Inflammatory macrophage treated with lipopolysaccharide for 1 hour (primary cell): ENCODE results near the gene ZNF740.
"Not testable (repeated sequence)": the region's sequence is repeated elsewhere in the genome, so short reads cannot be mapped to it uniquely, and the experiment has no call there.

Source experiments
- DNase-seq, 2 donors: peaks; one replicate each; pipeline ENCODE4 v3.0.0-alpha.2; 2020 to 2022

ZNF740 gene, protein sequence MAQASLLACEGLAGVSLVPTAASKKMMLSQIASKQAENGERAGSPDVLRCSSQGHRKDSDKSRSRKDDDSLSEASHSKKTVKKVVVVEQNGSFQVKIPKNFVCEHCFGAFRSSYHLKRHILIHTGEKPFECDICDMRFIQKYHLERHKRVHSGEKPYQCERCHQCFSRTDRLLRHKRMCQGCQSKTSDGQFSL

DNA sequence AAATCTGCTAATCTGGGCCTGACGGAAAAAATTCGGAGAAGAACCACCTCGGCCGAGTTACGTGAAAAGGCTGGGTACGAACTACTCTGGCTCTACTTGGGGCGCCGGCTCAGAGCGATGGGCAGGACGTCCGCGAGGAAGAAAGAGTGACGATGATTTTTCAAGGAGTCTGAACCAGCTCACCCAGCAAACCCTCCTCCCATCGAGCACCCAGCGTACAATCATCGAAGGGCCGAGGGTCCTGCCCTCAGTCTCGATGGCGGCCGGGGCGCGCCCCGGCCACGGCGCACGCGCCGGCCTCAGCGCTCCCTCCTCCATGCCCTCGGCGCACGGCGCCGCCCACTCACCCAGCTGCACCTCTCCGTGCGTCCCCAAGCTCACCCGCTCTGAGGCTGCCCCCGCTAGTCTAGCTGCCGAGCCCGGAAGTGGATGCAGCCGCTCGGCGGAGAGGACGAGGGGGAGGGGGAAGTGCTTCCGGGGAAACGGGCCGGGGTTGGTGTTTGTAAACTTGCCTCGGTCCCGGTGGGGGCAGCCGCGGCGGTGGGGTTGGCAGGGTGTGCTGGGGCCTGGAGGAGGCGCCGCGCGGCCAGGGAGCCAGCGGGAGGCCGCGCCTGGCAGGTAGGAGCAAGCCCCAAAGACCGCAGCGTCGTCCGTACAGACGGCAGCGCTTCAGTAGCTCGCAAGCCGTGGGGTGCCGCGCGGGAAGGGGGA, at the start of gene ZNF740, which contains the start of gene CSAD:
TSS of gene ZNF740 (plus strand) at position 503 of the 711 bp plus-strand sequence. CDS start 1,262 bp downstream, outside the sequence.
TSS of gene CSAD (minus strand) at position 706 of the 711 bp plus-strand sequence. CDS start 7,455 bp downstream, outside the sequence.
- DNase-seq, result peak; percentile 92 to 94

DNA sequence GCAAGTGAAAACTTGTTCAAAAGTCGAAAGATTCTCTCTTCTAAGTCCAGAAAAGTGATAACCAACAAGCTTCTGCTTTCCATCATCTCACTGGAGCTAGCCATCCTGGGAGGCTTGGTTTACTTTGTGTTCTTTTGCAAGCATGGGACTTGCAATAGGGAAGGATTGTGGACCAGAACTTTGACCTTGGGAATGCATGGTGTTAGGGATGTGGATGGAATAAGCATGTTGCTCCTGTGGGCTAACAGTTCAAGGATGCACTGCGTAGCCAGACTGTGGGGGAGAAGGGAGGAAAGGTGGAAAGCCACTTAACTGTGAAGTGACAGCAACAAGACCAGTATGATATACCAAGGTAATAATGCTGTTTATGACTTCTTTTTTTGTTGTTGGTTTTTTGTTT, 48.7 kb upstream of the ZNF740 start:
- DNase-seq, result no peak

DNA sequence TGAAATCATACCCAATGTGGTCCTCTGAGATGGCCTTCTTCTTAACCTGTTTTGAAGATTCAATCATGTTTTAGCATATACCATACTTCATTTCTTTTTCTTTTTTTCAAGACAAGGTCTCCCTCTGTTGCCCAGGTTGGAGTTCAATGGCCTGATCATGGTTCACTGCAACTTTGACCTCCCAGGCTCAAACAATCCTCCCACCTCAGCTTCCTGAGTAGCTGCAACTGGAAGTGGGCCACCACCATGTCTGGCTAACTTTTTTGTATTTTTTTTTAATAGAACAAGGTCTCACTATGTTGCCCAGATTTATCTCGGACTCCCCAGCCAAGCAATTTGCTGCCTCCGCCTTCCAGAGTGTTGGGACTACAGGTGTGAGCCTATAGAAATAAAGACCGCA, 46.8 kb upstream of the ZNF740 start:
- no peak for DNase-seq

DNA sequence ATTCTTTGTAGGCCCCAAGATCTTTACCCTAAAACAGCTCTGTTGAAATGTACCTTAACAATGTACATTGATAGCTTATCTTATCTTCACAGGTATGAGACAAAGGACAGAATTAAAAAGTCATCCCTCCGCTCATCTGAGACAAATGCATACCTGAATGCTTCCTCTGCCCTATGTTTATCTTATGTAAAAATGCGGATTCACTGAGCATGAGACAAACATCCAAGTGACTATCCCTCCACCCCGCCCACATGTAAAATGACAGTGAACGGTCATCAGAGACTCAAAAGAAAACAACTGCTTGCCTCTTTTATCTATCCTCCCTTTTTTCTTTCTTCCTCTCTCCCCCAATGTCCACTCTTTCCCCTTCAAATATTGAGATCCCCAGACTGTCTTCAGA, 37.2 kb upstream of the ZNF740 start:
- no peak for DNase-seq

DNA sequence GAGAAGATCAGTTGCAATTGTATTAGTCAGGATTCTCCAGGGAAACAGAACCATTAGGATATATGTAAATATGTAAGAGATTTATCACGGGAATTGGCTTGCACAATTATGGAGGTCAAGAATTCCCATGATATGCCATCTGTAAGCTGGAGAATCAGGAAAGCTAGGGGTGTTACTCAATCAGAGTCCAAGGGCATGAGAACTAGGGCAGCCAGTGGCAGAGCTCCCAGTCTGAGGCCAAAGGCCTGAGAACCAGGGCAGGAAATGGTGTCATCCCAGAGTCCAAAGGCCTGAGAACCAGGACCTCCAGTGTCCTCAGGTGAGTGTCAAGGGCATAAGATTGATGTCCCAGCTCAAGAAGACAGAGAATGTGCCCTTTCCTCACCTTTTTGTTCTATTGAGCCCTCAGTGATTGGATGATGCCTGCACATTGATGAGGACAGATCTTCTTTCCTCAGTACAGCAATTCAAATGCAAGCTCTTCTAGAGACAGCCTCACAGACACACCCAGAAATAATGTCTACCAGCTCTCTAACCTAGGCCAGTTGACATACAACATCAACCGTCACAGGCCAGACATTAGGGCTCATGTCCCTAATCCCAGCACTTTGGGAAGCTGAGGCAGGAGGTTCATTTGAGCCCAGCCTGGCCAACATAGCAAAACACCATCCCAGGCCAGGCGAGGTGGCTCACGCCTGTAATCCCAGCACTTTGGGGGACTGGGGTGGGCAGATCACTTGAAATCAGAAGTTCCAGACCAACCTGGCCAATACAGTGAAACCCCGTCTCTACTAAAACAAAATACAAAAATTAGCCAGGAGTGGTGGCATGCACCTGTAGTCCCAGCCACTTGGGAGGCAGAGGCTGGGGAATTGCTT, 34.9 kb upstream of the ZNF740 start:
- DNase-seq, result no peak

DNA sequence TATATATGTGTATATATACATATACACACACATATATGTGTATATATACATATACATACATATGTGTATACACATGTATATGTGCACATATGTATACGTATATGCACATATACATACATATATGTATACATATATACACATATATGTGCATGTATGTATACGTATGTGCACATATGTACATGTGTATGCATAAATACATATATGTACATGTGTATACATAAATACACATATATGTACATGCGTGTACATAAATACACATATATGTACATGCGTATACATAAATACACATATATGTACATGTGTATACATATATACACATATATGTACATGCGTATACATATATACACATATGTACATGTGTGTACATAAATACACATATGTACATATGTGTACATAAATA, 33.3 kb upstream of the ZNF740 start:
- DNase-seq, result no peak

GRCh38 chr12:53147653-53148052, 32.9 kb upstream of the ZNF740 start:
- no peak for DNase-seq

DNA sequence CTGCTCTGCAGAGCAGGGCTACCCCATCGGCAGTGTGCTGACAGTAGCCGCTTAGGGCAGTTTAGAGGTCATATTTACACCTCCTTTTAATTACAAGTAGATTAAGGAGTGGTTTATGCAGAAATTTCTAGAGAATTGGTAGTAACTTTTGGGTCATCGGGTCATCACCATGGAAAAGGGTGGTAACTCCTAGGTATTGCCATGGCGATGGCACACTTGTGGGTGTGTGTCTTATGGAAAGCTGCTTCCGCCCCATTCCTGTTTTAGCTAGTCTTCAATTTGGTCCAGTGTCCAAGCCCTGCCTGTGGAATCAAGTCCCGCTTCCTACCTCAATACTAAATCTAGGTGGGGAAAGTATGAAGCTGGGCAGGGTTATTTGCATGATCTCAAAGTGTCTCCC, 29.5 kb upstream of the ZNF740 start:
- DNase-seq, result no peak

- DNase-seq, result no peak
These were observed 28.1 kb upstream of the ZNF740 start for GRCh38 chr12:53152390-53152789.

DNA sequence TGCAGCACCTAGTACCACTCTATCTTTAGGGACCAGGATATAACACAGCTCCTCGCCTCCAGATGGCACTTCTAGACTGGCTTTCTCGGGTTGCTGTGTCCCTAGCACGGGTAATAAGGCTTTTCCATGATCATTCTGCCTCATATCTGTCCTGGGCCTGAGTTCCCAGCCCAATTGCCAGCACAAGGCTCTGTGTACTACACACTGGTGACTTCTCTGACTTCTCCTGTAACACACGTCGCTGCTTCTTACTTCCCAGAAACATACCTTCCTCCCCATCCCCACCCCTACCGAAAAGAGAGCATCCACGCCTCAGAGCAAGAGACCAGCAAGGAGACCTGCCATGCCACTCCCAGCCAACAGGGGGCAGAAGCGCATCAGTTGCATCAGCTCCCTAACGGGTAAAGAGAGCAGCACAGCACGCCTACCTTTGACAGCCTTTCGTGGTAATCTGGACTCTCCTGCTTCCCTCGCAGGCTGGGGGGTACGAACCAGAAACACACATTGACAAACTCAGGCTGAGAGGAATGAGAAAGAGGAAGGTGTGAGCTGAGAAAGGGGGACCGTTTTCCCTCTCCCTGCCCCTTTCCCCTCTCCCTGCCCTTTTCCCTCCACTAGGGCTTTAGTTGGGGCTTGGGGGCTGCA, 21.2 kb upstream of the ZNF740 start:
- peak; percentile 57 to 93 for DNase-seq

DNA sequence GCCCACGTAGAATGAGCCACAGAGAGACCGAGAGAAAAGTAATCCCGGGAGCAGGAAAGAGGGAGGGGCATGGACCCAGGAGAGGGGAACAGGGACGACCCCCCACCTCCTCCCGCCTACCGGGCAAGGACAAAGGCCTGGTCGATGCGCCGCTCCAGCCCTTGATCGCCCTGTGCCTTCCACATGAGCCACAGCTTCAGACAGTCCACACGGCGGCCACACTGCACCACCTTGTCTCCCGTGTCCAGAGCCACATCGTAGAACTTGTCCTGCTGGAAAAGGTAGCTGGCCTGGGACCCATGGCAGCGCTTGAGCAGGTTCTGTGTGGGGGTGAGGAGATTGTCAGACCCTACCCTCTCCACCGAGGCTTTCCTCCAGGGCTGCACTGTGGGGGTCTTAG, 20.5 kb upstream of the ZNF740 start:
- no peak for DNase-seq

DNA sequence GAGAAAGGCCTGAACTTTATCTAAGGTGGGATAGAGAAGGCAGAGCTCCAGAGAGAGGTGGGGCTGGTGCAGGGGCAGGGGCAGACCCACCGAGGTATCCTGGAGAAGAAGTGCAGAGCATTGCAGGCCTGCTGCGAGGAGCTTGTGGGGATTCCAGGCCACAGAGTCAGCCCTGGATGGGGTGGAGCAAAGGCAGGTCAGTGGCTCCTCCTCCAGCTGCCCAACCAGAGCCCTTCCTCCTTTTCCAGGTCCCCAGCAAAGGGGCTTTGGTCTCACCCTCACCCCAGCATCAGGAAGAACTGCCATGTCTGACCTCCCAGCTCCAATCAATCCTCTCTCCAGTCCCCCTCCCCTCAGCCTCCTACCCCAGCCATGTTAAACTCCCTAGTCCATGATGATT, 19.8 kb upstream of the ZNF740 start:
- no peak for DNase-seq

DNA sequence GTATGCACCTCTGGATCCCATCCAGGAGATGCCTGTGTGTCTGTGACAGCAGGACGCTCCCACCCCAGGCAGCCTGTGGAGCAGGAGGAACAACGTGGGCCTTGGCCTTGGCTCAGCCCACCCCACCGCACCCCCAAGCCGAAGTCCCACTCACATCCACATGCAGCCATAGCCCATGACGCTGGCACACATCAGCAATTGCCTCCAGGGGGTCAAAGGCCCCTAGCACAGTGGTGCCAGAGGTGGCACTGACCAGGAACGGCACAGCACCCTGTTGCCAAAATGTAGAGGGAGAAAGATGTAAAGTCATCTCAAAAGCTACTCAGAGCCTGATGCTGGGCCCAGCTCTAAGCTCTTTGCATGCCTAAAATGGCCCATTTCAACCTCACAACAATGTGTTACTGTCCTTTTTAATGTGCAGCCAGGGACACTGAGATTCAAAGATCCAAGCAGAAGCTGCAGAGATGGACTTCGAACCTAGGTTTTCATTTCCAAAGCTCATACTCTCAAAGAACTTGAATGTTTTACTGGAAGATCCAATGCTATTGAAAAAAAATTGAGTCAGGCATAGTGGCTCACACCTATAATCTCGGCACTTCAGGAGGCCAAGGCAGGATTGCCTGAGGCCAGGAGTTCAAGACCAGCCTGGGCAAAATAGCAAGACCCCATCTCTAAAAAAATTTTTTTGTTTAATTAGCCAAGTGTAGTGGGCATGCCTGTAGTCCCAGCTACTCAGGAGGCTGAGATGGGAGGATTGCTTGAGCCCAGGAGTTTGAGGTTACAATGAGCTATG, 19.2 kb upstream of the ZNF740 start:
- DNase-seq, result no peak

DNA sequence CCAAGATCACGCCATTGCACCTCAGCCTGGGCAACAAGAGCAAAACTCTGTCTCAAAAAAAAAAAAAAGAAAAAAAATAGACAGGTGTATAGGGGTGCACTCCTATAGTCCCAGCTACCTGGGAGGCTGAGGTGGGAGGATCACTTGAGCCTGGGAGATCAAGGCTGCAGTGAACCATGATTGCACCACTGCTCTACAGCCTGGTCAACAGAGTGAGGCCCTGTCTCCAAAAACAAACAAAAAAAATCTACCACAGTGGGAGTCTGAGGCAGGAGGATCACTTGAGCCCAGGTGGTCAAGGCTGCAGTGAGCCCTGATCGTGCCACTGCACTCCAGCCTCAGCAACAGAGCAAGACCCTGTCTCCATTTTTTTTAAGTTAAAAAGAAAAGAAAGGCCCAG, 17.5 kb upstream of the ZNF740 start:
- not testable (repeated sequence) for DNase-seq

DNA sequence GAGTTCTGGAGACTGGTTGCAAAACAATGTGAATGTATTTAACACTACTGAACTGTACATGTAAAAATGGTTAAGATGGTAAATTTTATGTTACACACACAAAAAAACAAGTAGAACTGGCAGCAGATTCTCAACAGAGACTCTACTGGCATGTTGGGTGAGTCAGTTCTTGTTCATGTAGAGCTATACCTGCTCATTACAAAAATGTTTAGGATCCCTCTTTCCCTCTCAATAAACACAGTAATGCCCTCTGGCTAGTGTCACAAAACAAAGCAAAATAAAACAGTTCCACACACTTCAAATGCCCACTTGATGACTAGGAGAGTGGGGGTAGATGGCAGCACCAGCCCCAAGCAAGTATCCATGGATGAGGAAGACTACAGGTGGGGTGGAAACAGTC, 13.7 kb upstream of the ZNF740 start:
- DNase-seq, result no peak

GRCh38 chr12:53169644-53170043, 10.9 kb upstream of the ZNF740 start:
- DNase-seq, result no peak

DNA sequence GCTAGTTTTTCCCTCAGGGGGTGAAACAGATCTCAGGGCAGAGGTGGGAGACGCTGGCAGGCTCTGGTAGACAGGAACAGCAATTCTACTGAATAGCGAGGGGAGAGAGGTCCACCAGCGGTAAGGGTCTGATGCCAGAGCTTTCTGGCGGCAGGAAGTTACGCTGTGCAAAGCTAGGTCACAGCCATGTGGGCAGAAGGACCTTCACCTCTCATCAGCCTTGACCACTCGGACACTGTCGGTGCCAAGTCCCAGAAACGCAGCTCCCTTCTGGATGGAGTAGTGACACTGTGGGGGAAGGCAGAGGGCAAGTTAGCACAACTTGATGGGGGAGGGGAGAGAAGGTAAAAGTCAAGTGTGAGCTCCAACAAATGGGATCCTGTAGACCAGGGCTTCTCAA, 10.3 kb upstream of the ZNF740 start:
- DNase-seq, result no peak

GRCh38 chr12:53170876-53171724, 9.4 kb upstream of the ZNF740 start:
- no peak for DNase-seq

DNA sequence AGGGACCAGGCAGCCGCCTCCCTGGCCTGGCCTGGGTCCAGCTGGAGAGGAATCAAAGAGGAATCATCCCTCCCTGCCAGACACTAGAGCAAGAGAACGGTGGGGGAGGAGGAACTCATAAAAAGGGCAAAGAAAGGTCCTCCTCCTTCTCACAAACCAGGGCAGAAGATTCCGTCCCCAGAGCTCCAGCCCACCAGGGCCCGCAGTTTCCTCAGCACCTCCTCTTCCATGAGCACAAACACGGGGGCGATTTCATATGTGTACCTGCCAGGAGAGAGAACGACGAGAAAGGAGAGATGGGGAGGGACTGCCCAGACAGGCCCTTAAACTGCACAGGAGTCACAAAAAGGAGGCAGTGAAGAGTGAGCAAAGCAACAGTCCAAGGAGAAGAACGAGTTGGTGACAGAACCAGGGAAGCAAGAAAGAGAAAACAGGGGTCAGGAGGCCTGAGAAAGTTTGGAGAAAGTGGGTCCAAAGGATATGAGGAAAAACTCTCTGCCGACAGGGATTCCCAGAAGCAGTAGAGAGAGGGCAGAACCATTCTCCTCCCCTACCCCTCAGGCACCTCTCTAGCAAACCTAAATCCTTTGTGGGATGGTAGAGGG, 8.7 kb upstream of the ZNF740 start:
- no peak for DNase-seq

DNA sequence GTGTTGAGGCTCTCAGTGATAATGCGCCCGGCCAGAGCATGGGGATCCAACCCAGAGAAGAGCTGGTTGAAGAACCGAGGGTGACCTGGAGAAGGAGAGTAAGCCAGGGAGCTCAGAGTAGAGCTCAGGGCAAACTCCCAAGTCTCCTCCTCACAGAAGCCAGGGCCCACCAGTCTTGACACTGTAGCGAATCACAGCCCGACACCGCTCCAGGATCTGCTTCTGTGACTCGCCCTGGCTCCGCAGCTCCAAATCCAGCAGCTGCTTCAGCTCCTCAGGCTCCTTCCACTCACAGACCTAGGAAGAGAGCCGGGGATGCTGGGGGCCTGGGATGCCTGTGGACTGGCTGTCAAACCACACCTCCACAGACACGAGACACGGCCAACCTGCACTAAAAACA, 8.2 kb upstream of the ZNF740 start:
- no peak for DNase-seq
